Stomach (tissue), 9 donors: ENCODE measurements around the gene TNFRSF21. TPM values are rescaled to one million over a fixed set of nuclear protein-coding genes. Genes with fewer than 3 reads are reported as not detected.

Experiments
- DNase-seq, 2 donors: peaks; one replicate each; pipeline versions ENCODE4 v3.0.0 to v3.0.0-alpha.2; 2013 to 2019
- H3K27ac ChIP-seq, 5 donors: fragments of 200-600 bp in 4 of 5; sonication (generic) in 4 of 5; one replicate each; pipeline ENCODE4 v1.5.1; 2013 to 2019; ENCODE audit warnings: mild to moderate bottlenecking in 1 of 5, moderate library complexity in 1 of 5
- H3K27me3 ChIP-seq, 3 donors: fragments of 200-600 bp; sonication (generic); one replicate each; pipeline ENCODE4 v1.5.1; 2017 to 2019; ENCODE audit warnings: mixed run types in 1 of 3
- H3K36me3 ChIP-seq, 4 donors: fragments of 200-600 bp; sonication (generic); 1 replicate in 3 of 4; 2 replicates in 1 of 4; pipeline ENCODE4 v1.5.1; 2016 to 2019
- H3K4me1 ChIP-seq, 4 donors: fragments of 200-600 bp; sonication (generic); one replicate each; pipeline ENCODE4 v1.5.1; 2016 to 2019
- H3K4me3 ChIP-seq, 4 donors: fragments of 200-600 bp; sonication (generic) in 3 of 4; one replicate each; pipeline ENCODE4 v1.5.1; 2016 to 2019; ENCODE audit warnings: mild to moderate bottlenecking in 1 of 4
- H3K9me3 ChIP-seq, 4 donors: fragments of 200-600 bp; sonication (generic); one replicate each; pipeline ENCODE4 v1.5.1; 2016 to 2019
- EP300 ChIP-seq: sonication (generic); formaldehyde crosslinking; IDR thresholded peaks from one replicate; pipeline ENCODE4 v1.6.1; 2017; ENCODE audit warnings: antibody characterized with exemption
- POLR2A ChIP-seq, 4 donors: fragments of 450-650 bp; IDR thresholded peaks; one replicate each; pipeline ENCODE4 v1.6.1; 2016; ENCODE audit warnings: antibody characterized with exemption in 4 of 4, control low read depth in 2 of 4, mild to moderate bottlenecking in 1 of 4, moderate library complexity in 1 of 4
- POLR2AphosphoS5 ChIP-seq, 3 donors: sonication (generic); formaldehyde crosslinking; IDR thresholded peaks; one replicate each; pipeline ENCODE4 v1.6.1; 2016; ENCODE audit warnings: antibody characterized with exemption in 3 of 3
- WGBS, 5 donors: extraction: QIAGEN DNeasy Blood & Tissue Kit in 3 of 5; methylation state at CpG; one replicate each; pipeline versions ENCODE4 v1.1.5 to v1.1.7; 2013 to 2018; 5-methylcytosine and 5-hydroxymethylcytosine counted together
- intact Hi-C: fragments of 100-400 bp; cut with DNase I; formaldehyde crosslinking; loops from one replicate; pipeline ENCODE4 v1.15.1; 2023; ENCODE audit warnings: low total_unique reads
- polyA plus RNA-seq, 3 donors: library from polyadenylated mRNA; stranded (reverse); fragments of 200-250 nt; gene quantifications; one replicate each; pipeline ENCODE4 v1.2.3, GENCODE V29; 2013
- total RNA-seq, 5 donors: library from RNA; depleted of rRNA; stranded (reverse); fragments of >200 nt; gene quantifications; one replicate each; pipeline versions ENCODE4 v1.1.0 to v1.2.3, GENCODE V29; 2014 to 2016
- TF ChIP-seq, protein P1 (sequence below), 7 experiments: fragments of 450-650 bp in 4 of 7; fragments of 200-600 bp in 3 of 7; sonication (generic) in 3 of 7; IDR thresholded peaks; one replicate each; pipeline ENCODE4 v1.5.1; 2016 to 2019; ENCODE audit warnings: antibody characterized with exemption in 7 of 7, control low read depth in 2 of 7, mild to moderate bottlenecking in 1 of 7
- donor health status: healthy with polysubstance abuse.
- donor health status: Bipolar disorder and iron deficiency.
- donor health status: healthy.

TNFRSF21 gene
- total and polyA plus RNA-seq, 8 donors: 24.7 to 112 (median 41.3) TPM

DNA sequence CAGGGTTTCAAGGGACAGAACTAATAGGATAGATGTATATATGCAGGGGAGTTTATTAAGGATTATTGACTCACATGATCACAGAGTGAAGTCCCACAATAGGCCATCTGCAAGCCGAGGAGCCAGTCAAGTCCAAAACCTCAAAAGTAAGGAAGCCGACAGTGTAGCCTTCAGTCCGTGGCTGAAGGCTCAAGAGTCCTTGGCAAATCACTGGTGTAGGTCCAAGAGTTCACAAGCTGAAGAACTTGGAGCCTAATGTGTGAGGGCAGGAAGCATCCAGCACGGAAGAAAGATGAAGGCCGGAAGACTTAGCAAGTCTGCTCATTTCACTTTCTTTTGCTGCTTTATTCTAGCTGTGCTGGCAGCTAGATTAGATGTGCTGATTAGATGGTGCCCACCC lies 128.0 kb downstream of the TNFRSF21 start:
- TF ChIP-seq, protein P1, sequence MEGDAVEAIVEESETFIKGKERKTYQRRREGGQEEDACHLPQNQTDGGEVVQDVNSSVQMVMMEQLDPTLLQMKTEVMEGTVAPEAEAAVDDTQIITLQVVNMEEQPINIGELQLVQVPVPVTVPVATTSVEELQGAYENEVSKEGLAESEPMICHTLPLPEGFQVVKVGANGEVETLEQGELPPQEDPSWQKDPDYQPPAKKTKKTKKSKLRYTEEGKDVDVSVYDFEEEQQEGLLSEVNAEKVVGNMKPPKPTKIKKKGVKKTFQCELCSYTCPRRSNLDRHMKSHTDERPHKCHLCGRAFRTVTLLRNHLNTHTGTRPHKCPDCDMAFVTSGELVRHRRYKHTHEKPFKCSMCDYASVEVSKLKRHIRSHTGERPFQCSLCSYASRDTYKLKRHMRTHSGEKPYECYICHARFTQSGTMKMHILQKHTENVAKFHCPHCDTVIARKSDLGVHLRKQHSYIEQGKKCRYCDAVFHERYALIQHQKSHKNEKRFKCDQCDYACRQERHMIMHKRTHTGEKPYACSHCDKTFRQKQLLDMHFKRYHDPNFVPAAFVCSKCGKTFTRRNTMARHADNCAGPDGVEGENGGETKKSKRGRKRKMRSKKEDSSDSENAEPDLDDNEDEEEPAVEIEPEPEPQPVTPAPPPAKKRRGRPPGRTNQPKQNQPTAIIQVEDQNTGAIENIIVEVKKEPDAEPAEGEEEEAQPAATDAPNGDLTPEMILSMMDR (IDR thresholded peaks at IDR 0.05): no peak
- TF ChIP-seq EP300 (no peak), POLR2AphosphoS5 (IDR thresholded peaks at IDR 0.05) (no peak), POLR2A (IDR thresholded peaks at IDR 0.05) (no peak)
- H3K36me3 ChIP-seq: no peaks in the 10 kb centered on the region
- H3K27me3 ChIP-seq: no peaks in the 10 kb centered on the region
- H3K4me3 ChIP-seq: no peak overlapping the region
- no peak for DNase-seq
- WGBS, 5 donors: 77 to 87% (median 78%) methylated on average over 5 of the region's 5 CpGs
- intact Hi-C loops: no loop called here
- peaks cover 0 to 21% (median 12%) of the 10 kb centered on the region in 4 donors for H3K4me1 ChIP-seq
- peak overlapping the region; percentile 2 to 84 (median 72) for H3K27ac ChIP-seq
- no peaks in the 10 kb centered on the region for H3K9me3 ChIP-seq

Other genes with a start within 250 kb of the TNFRSF21 start
- gene CD2AP, start 167.9 kb upstream of the TNFRSF21 start, total RNA-seq: 100 to 1,000 TPM in 1 of 5 donors, 10 to 100 TPM in 4; 13.4 to 118 (median 50.0) TPM
- 10 to 100 TPM; 10.3 to 46.0 (median 17.7) TPM for gene CD2AP, start 167.9 kb upstream of the TNFRSF21 start, polyA plus RNA-seq